Endothelial cell of umbilical vein (primary cell): ENCODE results near the gene KDM4E. TPM values are rescaled to one million over a fixed set of nuclear protein-coding genes. Genes with fewer than 3 reads are reported as not detected.

Experiments
- BruUV-seq: library from RNA; stranded (reverse); fragments of 400-500 nt; replicated peaks from 2 replicates; lab custom pipeline; 2021; lab: Mats Ljungman, UMichigan
- CTCF ChIA-PET: fragments of 300-600, 350-600 bp; sonication (Branson Sonifier 250); formaldehyde crosslinking; loops from one replicate; lab custom pipeline; 2021; ENCODE audit warnings: antibody characterized with exemption, inconsistent platforms; lab: Charles Lee
- POLR2A ChIA-PET: fragments of 300-600, 350-600 bp; sonication (Branson Sonifier 250); formaldehyde crosslinking; loops from one replicate; lab custom pipeline; 2021; ENCODE audit warnings: antibody characterized with exemption, inconsistent platforms; lab: Charles Lee
- DNase-seq: peaks from one replicate; pipeline ENCODE4 v3.0.0-alpha.2; 2011; ENCODE audit warnings: low read depth, low spot score
- FAIRE-seq: peaks from 2 replicates; lab custom pipeline; 2011; peaks lifted over from hg19 to GRCh38; lab: Jason Lieb, UNC
- H2AFZ ChIP-seq: 2 replicates; pipeline ENCODE4 v1.6.0; 2012; ENCODE audit warnings: low read depth, low read length, control low read depth, inconsistent platforms
- H3K27ac ChIP-seq: 2 replicates; pipeline ENCODE4 v1.5.1; 2011; ENCODE audit warnings: low read depth, mild to moderate bottlenecking, control low read depth, low read length, moderate library complexity; ENCODE audit not compliant: insufficient read depth
- H3K27me3 ChIP-seq, 2 experiments: 2 replicates each; pipeline versions ENCODE4 v1.6.0 to v1.6.1; 2011; ENCODE audit warnings: low read length in 2 of 2, mixed read lengths in 1 of 2; ENCODE audit not compliant: control insufficient read depth in 2 of 2, insufficient read depth in 2 of 2
- H3K36me3 ChIP-seq, 2 experiments: 2 replicates in 1 of 2; 3 replicates in 1 of 2; pipeline ENCODE4 v1.5.1; 2011; ENCODE audit warnings: low read length in 2 of 2, mild to moderate bottlenecking in 1 of 2, moderate library complexity in 1 of 2; ENCODE audit not compliant: control insufficient read depth in 2 of 2, insufficient read depth in 2 of 2; ENCODE audit errors: extremely low read depth in 1 of 2
- H3K4me1 ChIP-seq: 3 replicates; pipeline ENCODE4 v1.5.1; 2011; ENCODE audit warnings: mild to moderate bottlenecking, low read length; ENCODE audit not compliant: control insufficient read depth, insufficient read depth; ENCODE audit errors: extremely low read depth
- H3K4me2 ChIP-seq: 2 replicates; pipeline ENCODE4 v1.6.1; 2011; ENCODE audit warnings: low read length, control low read depth, mixed read lengths; ENCODE audit not compliant: insufficient read depth
- H3K4me3 ChIP-seq, 3 experiments: fragments of 200-600 bp in 1 of 3; sonication (generic), shearing (Covaris generic) in 1 of 3; replicated peaks in 1 of 3; 2 replicates each; pipeline ENCODE4 v1.5.1; 2011 to 2016; ENCODE audit warnings: control low read depth in 3 of 3, low read length in 3 of 3, mild to moderate bottlenecking in 2 of 3, inconsistent platforms in 1 of 3, low read depth in 1 of 3, moderate library complexity in 1 of 3; ENCODE audit not compliant: insufficient read depth in 1 of 3
- H3K79me2 ChIP-seq: 2 replicates; pipeline ENCODE4 v1.6.0; 2012; ENCODE audit warnings: low read length, inconsistent platforms; ENCODE audit not compliant: control insufficient read depth, insufficient read depth
- H3K9ac ChIP-seq: replicated peaks from 2 replicates; pipeline ENCODE3; 2011; ENCODE audit warnings: low read length, control low read depth; ENCODE audit not compliant: insufficient read depth; ENCODE audit errors: extremely low read depth
- H3K9me1 ChIP-seq: replicated peaks from 3 replicates; pipeline ENCODE4 v1.6.0; 2011; ENCODE audit warnings: mild to moderate bottlenecking, low read length; ENCODE audit not compliant: control insufficient read depth, insufficient read depth; ENCODE audit errors: extremely low read depth
- H3K9me3 ChIP-seq: replicated peaks from 2 replicates; pipeline ENCODE4 v1.5.1; 2012; ENCODE audit warnings: low read length, inconsistent platforms; ENCODE audit not compliant: control insufficient read depth, insufficient read depth
- H4K20me1 ChIP-seq: replicated peaks from 2 replicates; pipeline ENCODE3; 2011; ENCODE audit warnings: mild to moderate bottlenecking, low read length; ENCODE audit not compliant: control insufficient read depth, insufficient read depth; ENCODE audit errors: extremely low read depth
- CTCF ChIP-seq, 2 donors: IDR thresholded peaks; 1 replicate in 1 of 2; 2 replicates in 1 of 2; pipeline ENCODE4 v1.5.1; 2011; ENCODE audit warnings: low read length in 2 of 2, mild to moderate bottlenecking in 2 of 2, moderate library complexity in 2 of 2, control low read depth in 1 of 2, inconsistent platforms in 1 of 2, low read depth in 1 of 2; ENCODE audit not compliant: insufficient read depth in 1 of 2; ENCODE audit errors: extremely low read depth in 1 of 2
- EZH2 ChIP-seq: IDR thresholded peaks from 2 replicates; pipeline ENCODE4 v1.6.1; 2012; ENCODE audit warnings: borderline replicate concordance, low read depth, mild to moderate bottlenecking, moderate library complexity, low read length, inconsistent platforms; ENCODE audit not compliant: severe bottlenecking
- FOS ChIP-seq: IDR thresholded peaks from 2 replicates; pipeline ENCODE4 v1.6.1; 2011; ENCODE audit warnings: mild to moderate bottlenecking, low read length, moderate library complexity, borderline replicate concordance; ENCODE audit not compliant: insufficient read depth
- GATA2 ChIP-seq: IDR thresholded peaks from 2 replicates; pipeline ENCODE4 v1.7.0; 2011; ENCODE audit warnings: low read depth, mild to moderate bottlenecking, moderate library complexity, mixed read lengths, low read length; ENCODE audit not compliant: insufficient read length, insufficient read depth
- JUN ChIP-seq: IDR thresholded peaks from 2 replicates; pipeline ENCODE4 v1.6.1; 2011; ENCODE audit warnings: borderline replicate concordance, low read depth; ENCODE audit not compliant: insufficient read length, insufficient read depth
- MAX ChIP-seq: IDR thresholded peaks from 2 replicates; pipeline ENCODE4 v1.6.1; 2011; ENCODE audit not compliant: insufficient read depth, insufficient read length
- MYC ChIP-seq: IDR thresholded peaks from one replicate; pipeline ENCODE4 v1.6.1; 2011; ENCODE audit warnings: mild to moderate bottlenecking, low read depth, low read length
- POLR2A ChIP-seq: IDR thresholded peaks from 2 replicates; pipeline ENCODE4 v1.6.1; 2012; ENCODE audit warnings: low read depth, mild to moderate bottlenecking, control low read depth, low read length
- POLR2AphosphoS5 ChIP-seq: IDR thresholded peaks from 2 replicates; pipeline ENCODE4 v1.6.1; 2012; ENCODE audit warnings: low read depth, mild to moderate bottlenecking, control low read depth, low read length, moderate library complexity; ENCODE audit not compliant: insufficient read depth
- dilution Hi-C: fragments of 300-500 bp; cut with MboI; formaldehyde crosslinking; loops from one replicate; pipeline ENCODE4 v1.15.0; 2019; ENCODE audit warnings: low sequenced_read_pairs; ENCODE audit not compliant: extremely low pct_ligation_motif_present
- intact Hi-C: fragments of 100-400 bp; cut with micrococcal nuclease; formaldehyde crosslinking; loops from one replicate; pipeline ENCODE4 v1.10.0; 2022
- polyA plus RNA-seq, 4 experiments: library from polyadenylated mRNA; depleted of rRNA in 3 of 4; stranded (reverse) in 3 of 4; unstranded in 1 of 4; fragments of >200 nt; gene quantifications; 2 replicates each; pipeline versions ENCODE4 v1.2.1 to v1.2.3, GENCODE V29; 2011 to 2012; ENCODE audit warnings: missing spikeins in 1 of 4
- total RNA-seq: library from RNA; stranded (reverse); gene quantifications from 2 replicates; pipeline ENCODE4 v1.2.3, GENCODE V29; 2021

Gene KDM4E
- total and polyA plus RNA-seq, 2 donors (not counting 3 experiments of a cell fraction or from before 2014, with no cell fraction given): not detected

- Histone ChIP-seq H3K4me3 (peak overlapping the region; percentile 78 to 98 (median 79)), H3K79me2 (peaks cover 16% of the 10 kb centered on the region), H3K9me1 (no peaks in the 10 kb centered on the region), H3K9me3 (no peaks in the 10 kb centered on the region), H3K4me1 (peaks cover 19% of the 10 kb centered on the region), H3K4me2 (peak overlapping the region; percentile 99), H3K27ac (peak overlapping the region; percentile 62), H3K36me3 (no peaks in the 10 kb centered on the region), H2AFZ (peak overlapping the region; percentile 65), H3K9ac (peak overlapping the region; percentile 75), H4K20me1 (no peaks in the 10 kb centered on the region), H3K27me3 (peaks cover 0 to 1% of the 10 kb centered on the region in 2 experiments)
- POLR2A ChIA-PET: interaction anchor here (0.8 to 1.6 kb wide), 4 partner anchors 22 to 95 kb away, joined by 3 to 9 read pairs (median 6); partner anchors contain the start of genes CWC15 and KDM4D
- CTCF ChIA-PET: interaction anchor here (0.7 to 6.7 kb wide), 23 partner anchors 9 to 1360 kb away, joined by 3 to 96 read pairs (median 5); partner anchors contain the start of genes ENDOD1, KDM4F, MAML2 and SESN3
- intact Hi-C loops (loop anchor here (1.0 to 2.0 kb wide), 9 partner anchors 21 to 722 kb away; partner anchors contain the start of genes CEP57, CWC15, ENDOD1 and KDM4D), dilution Hi-C loops (no loop called here)
- FAIRE-seq (no peak), DNase-seq (no peak)
- TSS peak; percentile 62 for BruUV-seq
- TF ChIP-seq JUN: no peak
Measured at GRCh38 chr11:95067841-95068219, 42.8 kb downstream of the KDM4E start.

- dilution Hi-C loops (no loop called here), intact Hi-C loops (loop anchor here (1.0 to 2.0 kb wide), 4 partner anchors 21 to 637 kb away; partner anchors contain the start of gene ENDOD1)
- Histone ChIP-seq H3K4me1 (peaks cover 19% of the 10 kb centered on the region), H3K4me2 (peak overlapping the region; percentile 99), H3K27ac (peak overlapping the region; percentile 62), H3K79me2 (peaks cover 16% of the 10 kb centered on the region), H2AFZ (no peak overlapping the region), H3K9me1 (no peaks in the 10 kb centered on the region), H4K20me1 (no peaks in the 10 kb centered on the region), H3K9ac (peak overlapping the region; percentile 75), H3K36me3 (no peaks in the 10 kb centered on the region), H3K9me3 (no peaks in the 10 kb centered on the region), H3K27me3 (peaks cover 0 to 1% of the 10 kb centered on the region in 2 experiments), H3K4me3 (peak overlapping the region; percentile 78 to 98 (median 79))
- no peak for TF ChIP-seq EZH2
- no peak for TF ChIP-seq CTCF (IDR thresholded peaks at IDR 0.05; ENCODE audit: extremely low read depth in 1 of 2, insufficient read depth in 1 of 2, low read depth in 1 of 2, low read length in 2 of 2)
- no peak for TF ChIP-seq JUN
- TF ChIP-seq POLR2AphosphoS5: peak; percentile 62
- peak; percentile 78 for TF ChIP-seq POLR2A
- no peak for TF ChIP-seq FOS
- peak; percentile 59 for TF ChIP-seq MAX
- TF ChIP-seq MYC: no peak
- TF ChIP-seq GATA2: no peak
- ChIA-PET POLR2A (interaction anchor here (0.9 kb wide), 1 partner anchor 21 kb away, joined by 3 read pairs; the partner anchor contains the start of gene ENDOD1), CTCF (interaction anchor here (0.7 to 6.7 kb wide), 20 partner anchors 8 to 1357 kb away, joined by 3 to 96 read pairs (median 8); partner anchors contain the start of genes ENDOD1 and SESN3)
- DNase-seq (peak; percentile 93), FAIRE-seq (peak; percentile 85)
- BruUV-seq: no TSS peak
Measured at GRCh38 chr11:95068549-95068948, 43.5 kb downstream of the KDM4E start.
